H1 (cell line): ENCODE data around the gene UROC1.

Experiments
- CEBPB ChIP-seq: IDR thresholded peaks from 2 replicates; pipeline ENCODE4 v1.6.1; 2012; ENCODE audit warnings: low read depth, low read length
- CTBP2 ChIP-seq: IDR thresholded peaks from 2 replicates; pipeline ENCODE4 v1.7.0; 2011; ENCODE audit warnings: borderline replicate concordance, mild to moderate bottlenecking, moderate library complexity, mixed read lengths, low read length; ENCODE audit not compliant: insufficient read depth, insufficient read length
- CTCF ChIP-seq, 3 experiments: IDR thresholded peaks; 1 replicate in 2 of 3; 2 replicates in 1 of 3; pipeline versions ENCODE4 v1.5.1 to v1.6.1; 2011; ENCODE audit warnings: low read length in 3 of 3, mild to moderate bottlenecking in 3 of 3, inconsistent platforms in 2 of 3, low read depth in 1 of 3, moderate library complexity in 1 of 3; ENCODE audit not compliant: insufficient read depth in 1 of 3; ENCODE audit errors: control extremely low read depth in 1 of 3
- EP300 ChIP-seq, 2 experiments: IDR thresholded peaks; 1 replicate in 1 of 2; 2 replicates in 1 of 2; pipeline ENCODE4 v1.6.1; 2011 to 2012; ENCODE audit warnings: low read depth in 2 of 2, low read length in 2 of 2, mild to moderate bottlenecking in 2 of 2, borderline replicate concordance in 1 of 2, inconsistent platforms in 1 of 2, moderate library complexity in 1 of 2
- EZH2 ChIP-seq: fragments of 200-600 bp; sonication (generic); IDR thresholded peaks from 2 replicates; pipeline ENCODE4 v1.7.1; 2012; ENCODE audit warnings: low read depth, mild to moderate bottlenecking, moderate library complexity, low read length, inconsistent platforms; ENCODE audit not compliant: severe bottlenecking
- GABPA ChIP-seq: IDR thresholded peaks from 2 replicates; pipeline ENCODE4 v1.6.1; 2011; ENCODE audit warnings: mild to moderate bottlenecking, low read length, moderate library complexity, borderline replicate concordance; ENCODE audit not compliant: insufficient read depth
- HDAC2 ChIP-seq, 2 experiments: fragments of 300-600 bp in 1 of 2; sonication (generic) in 1 of 2; IDR thresholded peaks; 2 replicates each; pipeline ENCODE4 v1.6.1; 2011 to 2012; ENCODE audit warnings: low read depth in 2 of 2, low read length in 2 of 2, mild to moderate bottlenecking in 2 of 2, moderate library complexity in 2 of 2, borderline replicate concordance in 1 of 2, inconsistent platforms in 1 of 2
- PHF8 ChIP-seq: fragments of 200-600 bp; sonication (generic); conservative IDR thresholded peaks from 2 replicates; pipeline ENCODE4 v1.7.1; 2012; ENCODE audit warnings: low read depth, mild to moderate bottlenecking, inconsistent platforms, low read length, moderate library complexity
- POLR2A ChIP-seq, 2 experiments: IDR thresholded peaks; 1 replicate in 1 of 2; 2 replicates in 1 of 2; pipeline ENCODE4 v1.6.1; 2011; ENCODE audit warnings: low read depth in 2 of 2, low read length in 2 of 2, mild to moderate bottlenecking in 2 of 2; ENCODE audit errors: control extremely low read depth in 1 of 2
- SIX5 ChIP-seq: IDR thresholded peaks from 2 replicates; pipeline ENCODE4 v1.6.1; 2011; ENCODE audit warnings: mild to moderate bottlenecking, low read depth, low read length
- TEAD4 ChIP-seq: IDR thresholded peaks from 2 replicates; pipeline ENCODE4 v1.6.1; 2012; ENCODE audit warnings: low read depth, low read length, inconsistent platforms, mixed read lengths
- YY1 ChIP-seq: IDR thresholded peaks from 2 replicates; pipeline ENCODE4 v1.6.1; 2011; ENCODE audit warnings: low read depth, mild to moderate bottlenecking, low read length

- TF ChIP-seq EZH2 (no peak), CEBPB (no peak), EP300 (IDR thresholded peaks at IDR 0.05; ENCODE audit: borderline replicate concordance in 1 of 2, low read depth in 2 of 2, low read length in 2 of 2) (no peak), SIX5 (no peak), CTCF (IDR thresholded peaks at IDR 0.05; ENCODE audit: control extremely low read depth in 1 of 3, insufficient read depth in 1 of 3, low read depth in 1 of 3, low read length in 3 of 3) (no peak), GABPA (no peak), POLR2A (IDR thresholded peaks at IDR 0.05; ENCODE audit: control extremely low read depth in 1 of 2, low read depth in 2 of 2, low read length in 2 of 2) (no peak), YY1 (no peak), CTBP2 (no peak), TEAD4 (no peak), PHF8 (no peak), HDAC2 (IDR thresholded peaks at IDR 0.05; ENCODE audit: borderline replicate concordance in 1 of 2, low read depth in 2 of 2, low read length in 2 of 2) (no peak)
Measured at GRCh38 chr3:126556637-126557414, 39.3 kb upstream of the UROC1 start.
